ENCODE measurements around the gene KDM4B. TPM values are rescaled to one million over a fixed set of nuclear protein-coding genes. Genes with fewer than 3 reads are reported as not detected.

The KDM4B gene
- total and polyA plus RNA-seq, 9 of the 15 experiments (the other 6 are each of a cell fraction or from before 2014, with no cell fraction given), result 0.21 to 29.9 (median 7.3) TPM

GRCh38 chr19:5103812-5104410 lies 135.0 kb downstream of the KDM4B start (continued):
- TF ChIP-seq KLF16 (IDR thresholded peaks at IDR 0.05), result no peak
- no peak for TF ChIP-seq CSDE1 (IDR thresholded peaks at IDR 0.05)

GRCh38 chr19:5104871-5105351 lies 136.0 kb downstream of the KDM4B start:
- ChIA-PET CTCF (ENCODE audit: low intra/inter-chr PET ratio) (interaction anchor here (0.7 kb wide), 1 partner anchor 30 kb away, joined by 3 read pairs; no protein-coding TSS in a partner anchor), POLR2A (interaction anchor here (1.4 kb wide), 1 partner anchor 11 kb away, joined by 6 read pairs; no protein-coding TSS in a partner anchor)
- no peak overlapping the region for H3K4me3 ChIP-seq
- no peaks in the 10 kb centered on the region for H3K27me3 ChIP-seq (ENCODE audit: control insufficient read depth in 2 of 2, insufficient read depth in 2 of 2, low read length in 2 of 2)
- no peak for ATAC-seq
- in situ Hi-C loops (cut with MboI) (no loop called here), intact Hi-C loops (cut with micrococcal nuclease) (no loop called here)
- peaks cover 3% of the 10 kb centered on the region; the same call in 1 of the 2 replicates for H3K9me3 ChIP-seq (replicated peaks; ENCODE audit: control insufficient read depth, insufficient read depth, low read depth, low read length)
- FAIRE-seq, result no peak
- H3K4me1 ChIP-seq (replicated peaks in 1 of 2; ENCODE audit: control insufficient read depth in 2 of 2, insufficient read depth in 2 of 2, low read length in 2 of 2), result peaks cover 0 to 22% of the 10 kb centered on the region in 2 experiments; a peak in 2 of 5 replicates
- H3K36me3 ChIP-seq (ENCODE audit: control insufficient read depth, insufficient read depth, low read length), result no peaks in the 10 kb centered on the region
- no peaks in the 10 kb centered on the region for H3K9me1 ChIP-seq (ENCODE audit: control insufficient read depth, insufficient read depth, low read length)
- H2AFZ ChIP-seq (ENCODE audit: low read depth, low read length), result no peak overlapping the region
- H3K9ac ChIP-seq (ENCODE audit: insufficient read depth in 1 of 2, low read depth in 2 of 2, low read length in 2 of 2), result no peak overlapping the region
- H3K4me2 ChIP-seq (ENCODE audit: insufficient read depth, low read length), result no peak overlapping the region
- no peak overlapping the region for H3K27ac ChIP-seq (ENCODE audit: extremely low read depth, low read depth, low read length)
- no TSS peak for BruUV-seq (replicated peaks)
- 95% methylated on average over 17 of the region's 18 CpGs for WGBS (ENCODE audit: insufficient coverage, low coverage, missing lambda C conversion rate)
- no peaks in the 10 kb centered on the region for H3K79me2 ChIP-seq (ENCODE audit: control insufficient read depth, insufficient read depth, low read length)
- no peak for DNase-seq (ENCODE audit: extremely low read depth in 1 of 4, low spot score in 3 of 4)
- 0 out of 2 replicates have a peak, but pooled peaks cover 6% of the 10 kb centered on the region for H4K20me1 ChIP-seq (replicated peaks; ENCODE audit: control insufficient read depth, insufficient read depth, low read length)
- no peak for TF ChIP-seq ZNF609 (CRISPR knock-in tag; IDR thresholded peaks at IDR 0.05; ENCODE audit: borderline replicate concordance)
- 0 out of 2 replicates have a peak, but pooled peaks have one; percentile 28 for TF ChIP-seq POLR2G (IDR thresholded peaks at IDR 0.05; ENCODE audit: low read depth, low read length)
- TF ChIP-seq XRCC4 (IDR thresholded peaks at IDR 0.05; ENCODE audit: extremely low read depth, insufficient read depth, insufficient read length), result no peak
- no peak for TF ChIP-seq ZNF324 (CRISPR knock-in tag; IDR thresholded peaks at IDR 0.05)
